Calu3 (cell line): ENCODE data around the gene AGBL4. TPM values are rescaled to one million over a fixed set of nuclear protein-coding genes. Genes with fewer than 3 reads are reported as not detected.

Experiments used
- BruUV-seq: library from RNA; stranded (reverse); fragments of 400-500 nt; replicated peaks from 2 replicates; lab custom pipeline; 2021; lab: Mats Ljungman, UMichigan
- CTCF ChIA-PET: fragments of 300-600 bp; sonication (Branson Sonifier 250); formaldehyde crosslinking; loops from one replicate; lab custom pipeline; 2022; ENCODE audit warnings: antibody characterized with exemption; lab: Charles Lee
- DNase-seq: peaks from one replicate; pipeline ENCODE4 v3.0.0; 2022
- H3K27ac Mint-ChIP-seq: one replicate; pipeline ENCODE4 v1.8.0; 2022; ENCODE audit warnings: mixed read lengths; ENCODE audit not compliant: unreplicated experiment
- H3K27me3 Mint-ChIP-seq: one replicate; pipeline ENCODE4 v1.8.0; 2022; ENCODE audit warnings: mixed read lengths; ENCODE audit not compliant: unreplicated experiment
- H3K36me3 Mint-ChIP-seq: one replicate; pipeline ENCODE4 v1.8.0; 2022; ENCODE audit warnings: mild to moderate bottlenecking, moderate library complexity, mixed read lengths; ENCODE audit not compliant: insufficient read depth, unreplicated experiment
- H3K4me1 Mint-ChIP-seq: one replicate; pipeline ENCODE4 v1.8.0; 2022; ENCODE audit warnings: mild to moderate bottlenecking, low read depth, mixed read lengths; ENCODE audit not compliant: unreplicated experiment
- H3K4me3 Mint-ChIP-seq: one replicate; pipeline ENCODE4 v1.8.0; 2022; ENCODE audit warnings: mild to moderate bottlenecking, low read depth, moderate library complexity, mixed read lengths; ENCODE audit not compliant: unreplicated experiment
- H3K9me3 Mint-ChIP-seq: one replicate; pipeline ENCODE4 v1.8.0; 2022; ENCODE audit warnings: low read depth, mixed read lengths; ENCODE audit not compliant: unreplicated experiment
- intact Hi-C: fragments of 100-400 bp; cut with micrococcal nuclease; formaldehyde crosslinking; loops from one replicate; pipeline ENCODE4 v1.10.0; 2022; ENCODE audit not compliant: unreplicated experiment
- total RNA-seq: library from RNA; stranded (reverse); gene quantifications from 2 replicates; pipeline ENCODE4 v1.2.3, GENCODE V29; 2022
- TF ChIP-seq, protein P1 (sequence below): fragments of 200-600 bp; IDR thresholded peaks from one replicate; pipeline ENCODE4 v1.8.0; 2022; ENCODE audit warnings: antibody characterized with exemption; ENCODE audit not compliant: unreplicated experiment

The AGBL4 gene
- total RNA-seq, 1 experiment from 2014 or later = not detected

DNA sequence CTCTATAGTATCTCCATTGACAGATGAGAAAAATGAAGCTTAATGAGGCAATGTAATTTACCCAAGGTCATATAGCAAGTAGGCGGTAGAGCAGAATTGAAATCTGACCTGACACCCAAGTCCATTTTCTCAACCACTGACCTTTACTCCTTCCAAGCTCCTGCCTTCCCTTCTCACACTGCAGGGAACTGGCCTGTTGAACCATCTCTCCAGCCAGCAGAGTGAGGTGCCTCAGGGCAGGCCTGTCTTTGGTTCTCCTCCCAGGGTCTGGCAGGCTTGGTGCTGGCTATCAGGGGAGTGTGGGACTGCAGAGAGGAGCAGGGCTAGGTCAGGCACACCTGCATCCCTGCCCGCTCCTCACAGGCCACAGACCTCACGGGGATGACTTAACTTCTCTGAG, 1373.9 kb downstream of the AGBL4 start:
- H3K36me3 Mint-ChIP-seq = no peaks in the 10 kb centered on the region
- CTCF ChIA-PET = interaction anchor here (0.6 kb wide), 1 partner anchor 168 kb away, joined by 3 read pairs; no protein-coding TSS in a partner anchor
- H3K4me1 Mint-ChIP-seq = no peaks in the 10 kb centered on the region
- no peaks in the 10 kb centered on the region for H3K9me3 Mint-ChIP-seq
- TF ChIP-seq, protein P1, sequence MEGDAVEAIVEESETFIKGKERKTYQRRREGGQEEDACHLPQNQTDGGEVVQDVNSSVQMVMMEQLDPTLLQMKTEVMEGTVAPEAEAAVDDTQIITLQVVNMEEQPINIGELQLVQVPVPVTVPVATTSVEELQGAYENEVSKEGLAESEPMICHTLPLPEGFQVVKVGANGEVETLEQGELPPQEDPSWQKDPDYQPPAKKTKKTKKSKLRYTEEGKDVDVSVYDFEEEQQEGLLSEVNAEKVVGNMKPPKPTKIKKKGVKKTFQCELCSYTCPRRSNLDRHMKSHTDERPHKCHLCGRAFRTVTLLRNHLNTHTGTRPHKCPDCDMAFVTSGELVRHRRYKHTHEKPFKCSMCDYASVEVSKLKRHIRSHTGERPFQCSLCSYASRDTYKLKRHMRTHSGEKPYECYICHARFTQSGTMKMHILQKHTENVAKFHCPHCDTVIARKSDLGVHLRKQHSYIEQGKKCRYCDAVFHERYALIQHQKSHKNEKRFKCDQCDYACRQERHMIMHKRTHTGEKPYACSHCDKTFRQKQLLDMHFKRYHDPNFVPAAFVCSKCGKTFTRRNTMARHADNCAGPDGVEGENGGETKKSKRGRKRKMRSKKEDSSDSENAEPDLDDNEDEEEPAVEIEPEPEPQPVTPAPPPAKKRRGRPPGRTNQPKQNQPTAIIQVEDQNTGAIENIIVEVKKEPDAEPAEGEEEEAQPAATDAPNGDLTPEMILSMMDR = no peak
- H3K27ac Mint-ChIP-seq = no peak overlapping the region
- no peak for DNase-seq
- no peak overlapping the region for H3K4me3 Mint-ChIP-seq
- peaks cover 69% of the 10 kb centered on the region for H3K27me3 Mint-ChIP-seq
- no TSS peak for BruUV-seq
- intact Hi-C loops = no loop called here

DNA sequence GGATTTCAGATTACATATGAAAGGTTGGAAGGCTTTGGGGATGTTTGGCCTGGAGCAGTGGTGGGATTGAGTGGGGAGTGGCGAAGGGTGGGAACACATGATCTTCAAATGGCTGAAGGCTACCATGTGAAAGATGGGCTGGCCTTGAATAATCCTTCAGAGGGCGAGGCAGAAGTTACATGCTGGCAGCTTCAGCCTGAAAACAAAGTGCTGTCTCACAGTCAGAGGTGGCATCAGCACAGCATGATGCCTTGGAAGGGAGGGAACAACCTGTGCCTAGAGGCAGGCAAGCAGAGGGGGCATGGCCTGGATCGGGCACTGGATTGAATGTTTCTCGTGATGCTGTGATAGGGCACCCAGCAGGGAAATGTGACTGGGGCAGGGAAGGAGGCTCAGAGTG, 1377.9 kb downstream of the AGBL4 start:
- BruUV-seq = no TSS peak
- intact Hi-C loops = no loop called here
- no peak for DNase-seq
- Mint-ChIP-seq H3K36me3 (no peaks in the 10 kb centered on the region), H3K4me1 (no peaks in the 10 kb centered on the region), H3K27me3 (peaks cover 69% of the 10 kb centered on the region), H3K4me3 (no peak overlapping the region), H3K9me3 (no peaks in the 10 kb centered on the region), H3K27ac (no peak overlapping the region)
- CTCF ChIA-PET = no interaction called here
- TF ChIP-seq, protein P1 = no peak

DNA sequence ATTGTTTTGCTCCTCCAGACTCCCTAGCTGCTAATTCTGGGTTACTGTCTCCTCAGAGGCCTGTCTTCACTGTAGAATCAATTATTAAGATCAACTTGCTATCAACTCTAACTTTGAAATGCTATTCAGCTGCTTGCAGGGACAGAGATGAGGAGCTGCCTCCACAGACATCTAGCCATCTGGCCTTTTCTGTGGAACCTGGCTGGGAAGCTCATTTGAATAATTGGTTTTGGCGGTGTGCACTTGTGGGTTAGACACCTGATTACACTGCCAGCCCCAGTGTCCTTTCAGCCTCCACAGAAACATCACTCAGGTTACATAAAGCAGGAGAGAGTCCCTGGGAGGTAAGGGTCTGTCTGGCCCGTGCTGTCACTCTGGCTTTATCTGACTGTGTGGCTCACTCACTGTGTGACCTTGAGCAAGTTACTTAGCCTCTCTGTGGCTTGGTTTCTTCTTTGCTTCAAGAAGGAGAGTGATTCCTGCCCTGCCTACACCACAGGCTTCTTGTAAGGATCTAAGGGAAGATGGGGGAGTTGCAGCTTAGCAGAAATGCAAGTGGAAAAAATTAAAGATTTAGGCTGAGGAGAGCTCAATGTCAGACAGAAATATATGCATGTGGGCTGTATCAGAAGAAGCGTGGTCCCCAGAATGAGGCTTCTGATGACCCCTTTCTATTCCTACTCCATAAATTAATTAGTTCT, 1378.7 kb downstream of the AGBL4 start:
- no peak for DNase-seq
- Mint-ChIP-seq H3K9me3 (no peaks in the 10 kb centered on the region), H3K36me3 (no peaks in the 10 kb centered on the region), H3K27me3 (peaks cover 77% of the 10 kb centered on the region), H3K27ac (no peak overlapping the region), H3K4me1 (no peaks in the 10 kb centered on the region), H3K4me3 (no peak overlapping the region)
- CTCF ChIA-PET = no interaction called here
- no TSS peak for BruUV-seq
- intact Hi-C loops = no loop called here
- TF ChIP-seq, protein P1 = no peak

DNA sequence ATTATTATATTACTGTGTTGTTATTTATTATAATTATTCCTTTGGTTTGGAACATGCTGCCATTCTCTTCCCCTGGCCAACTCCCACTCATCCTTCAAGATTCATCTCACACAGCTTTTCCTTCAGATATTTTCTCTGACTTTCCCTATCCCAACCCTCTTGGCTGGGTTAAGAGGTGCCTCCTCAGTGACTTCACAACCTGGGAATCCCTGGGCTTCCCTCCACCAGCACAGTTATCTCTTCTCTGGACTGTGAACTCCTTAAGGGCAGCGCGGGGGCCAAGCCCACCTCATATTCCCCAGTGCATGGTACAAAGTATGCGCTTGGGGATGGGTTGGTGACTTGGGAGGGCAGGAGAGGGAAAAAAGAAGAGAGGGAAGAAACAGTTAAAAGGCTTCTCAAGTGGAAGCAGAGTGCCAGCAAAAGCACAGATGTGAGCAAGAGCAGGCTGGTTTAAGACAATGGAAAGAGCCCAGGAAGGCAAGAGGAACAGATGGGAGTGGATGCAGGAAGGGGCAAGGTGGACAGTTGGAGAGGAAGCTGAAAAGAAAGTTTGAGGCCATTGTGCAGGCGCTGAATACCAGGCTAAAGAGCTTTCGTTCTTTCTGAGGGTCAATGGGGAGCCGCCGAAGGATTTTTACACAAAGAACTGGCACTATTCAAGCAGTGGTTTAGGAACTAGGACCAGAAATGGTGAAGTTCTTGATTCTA, 1379.4 kb downstream of the AGBL4 start:
- no peaks in the 10 kb centered on the region for H3K36me3 Mint-ChIP-seq
- TF ChIP-seq, protein P1 = no peak
- CTCF ChIA-PET = no interaction called here
- no peaks in the 10 kb centered on the region for H3K4me1 Mint-ChIP-seq
- H3K4me3 Mint-ChIP-seq = no peak overlapping the region
- BruUV-seq = no TSS peak
- peaks cover 84% of the 10 kb centered on the region for H3K27me3 Mint-ChIP-seq
- intact Hi-C loops = no loop called here
- no peak overlapping the region for H3K27ac Mint-ChIP-seq
- H3K9me3 Mint-ChIP-seq = no peaks in the 10 kb centered on the region
- no peak for DNase-seq
